Activated CD4-positive, alpha-beta T cell treated with anti-CD3 and anti-CD28 coated beads for 48 hours (primary cell): ENCODE measurements around the gene ZBTB12.
"Not testable (repeated sequence)": the region's sequence is repeated elsewhere in the genome, so short reads cannot be mapped to it uniquely, and the experiment has no call there.

ENCODE experiments used
- DNase-seq: peaks from one replicate; pipeline ENCODE4 v3.0.0-alpha.2; 2020

ZBTB12 gene, protein sequence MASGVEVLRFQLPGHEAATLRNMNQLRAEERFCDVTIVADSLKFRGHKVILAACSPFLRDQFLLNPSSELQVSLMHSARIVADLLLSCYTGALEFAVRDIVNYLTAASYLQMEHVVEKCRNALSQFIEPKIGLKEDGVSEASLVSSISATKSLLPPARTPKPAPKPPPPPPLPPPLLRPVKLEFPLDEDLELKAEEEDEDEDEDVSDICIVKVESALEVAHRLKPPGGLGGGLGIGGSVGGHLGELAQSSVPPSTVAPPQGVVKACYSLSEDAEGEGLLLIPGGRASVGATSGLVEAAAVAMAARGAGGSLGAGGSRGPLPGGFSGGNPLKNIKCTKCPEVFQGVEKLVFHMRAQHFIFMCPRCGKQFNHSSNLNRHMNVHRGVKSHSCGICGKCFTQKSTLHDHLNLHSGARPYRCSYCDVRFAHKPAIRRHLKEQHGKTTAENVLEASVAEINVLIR

DNA sequence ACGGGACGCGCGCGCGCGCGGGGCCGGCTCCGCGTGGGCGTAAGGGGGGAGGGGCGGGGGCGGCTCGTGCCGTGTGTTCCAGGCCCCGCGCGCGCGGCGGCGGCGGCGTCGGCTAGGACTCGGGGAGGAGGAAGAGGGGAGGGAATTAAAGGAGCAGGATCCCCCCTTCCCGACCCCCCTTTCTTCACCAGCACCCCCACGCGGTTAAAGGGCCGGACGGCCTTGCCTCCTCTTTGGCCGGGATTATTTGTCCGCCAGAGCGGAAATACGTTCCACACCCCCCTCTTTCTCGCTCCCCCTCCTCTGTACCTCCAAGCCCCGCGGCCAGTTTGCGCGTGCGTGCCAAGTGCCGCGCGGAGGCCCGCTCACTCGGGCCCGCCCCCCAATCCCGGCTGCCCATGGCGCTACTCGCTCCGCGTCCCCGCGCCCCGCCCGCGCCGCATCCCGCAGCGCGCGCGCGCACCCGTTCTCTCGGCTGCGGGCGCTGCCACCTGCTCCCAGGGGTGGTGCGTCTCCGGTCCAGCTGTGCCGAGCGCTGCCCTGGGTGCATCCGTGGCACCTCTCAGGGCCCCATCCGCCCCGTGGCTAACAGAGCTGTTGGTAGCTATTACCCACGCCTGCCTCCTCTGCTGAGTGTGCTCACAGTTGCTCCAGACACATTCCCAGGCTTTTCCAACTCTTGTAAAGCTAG lies at the start of gene ZBTB12:
TSS of gene ZBTB12 (minus strand) at position 134 of the 691 bp plus-strand sequence. CDS start 781 bp downstream, outside the sequence.
- DNase-seq, result peak; percentile 88

DNA sequence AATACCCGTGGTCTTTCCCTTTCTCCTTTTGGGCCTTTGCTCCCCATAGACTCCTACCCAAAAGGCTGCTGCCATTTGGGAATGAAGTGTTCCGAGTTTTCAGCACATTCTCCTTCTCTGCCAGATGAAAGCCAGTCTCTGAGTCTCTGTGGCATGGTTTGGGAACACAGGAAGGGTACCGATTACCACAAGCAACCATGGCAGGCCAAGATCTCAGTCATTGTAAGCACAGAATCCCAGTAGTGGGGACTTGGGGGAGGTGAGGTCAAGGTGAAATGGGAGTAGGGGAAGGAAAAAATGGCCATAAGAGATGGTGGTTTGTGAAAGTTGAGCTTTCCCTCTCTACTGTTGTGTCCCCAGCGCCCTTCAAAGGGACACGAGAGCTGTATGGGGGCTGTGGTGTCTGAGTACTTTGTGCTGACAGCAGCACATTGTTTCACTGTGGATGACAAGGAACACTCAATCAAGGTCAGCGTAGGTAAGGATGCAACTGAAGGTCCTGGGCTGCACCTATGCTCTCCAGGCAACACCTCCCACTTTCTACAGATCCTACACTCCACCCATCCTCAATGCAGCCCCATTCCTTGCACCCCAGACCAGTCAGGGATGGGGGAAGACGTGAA lies 48.2 kb upstream of the ZBTB12 start:
- DNase-seq, result no peak

DNA sequence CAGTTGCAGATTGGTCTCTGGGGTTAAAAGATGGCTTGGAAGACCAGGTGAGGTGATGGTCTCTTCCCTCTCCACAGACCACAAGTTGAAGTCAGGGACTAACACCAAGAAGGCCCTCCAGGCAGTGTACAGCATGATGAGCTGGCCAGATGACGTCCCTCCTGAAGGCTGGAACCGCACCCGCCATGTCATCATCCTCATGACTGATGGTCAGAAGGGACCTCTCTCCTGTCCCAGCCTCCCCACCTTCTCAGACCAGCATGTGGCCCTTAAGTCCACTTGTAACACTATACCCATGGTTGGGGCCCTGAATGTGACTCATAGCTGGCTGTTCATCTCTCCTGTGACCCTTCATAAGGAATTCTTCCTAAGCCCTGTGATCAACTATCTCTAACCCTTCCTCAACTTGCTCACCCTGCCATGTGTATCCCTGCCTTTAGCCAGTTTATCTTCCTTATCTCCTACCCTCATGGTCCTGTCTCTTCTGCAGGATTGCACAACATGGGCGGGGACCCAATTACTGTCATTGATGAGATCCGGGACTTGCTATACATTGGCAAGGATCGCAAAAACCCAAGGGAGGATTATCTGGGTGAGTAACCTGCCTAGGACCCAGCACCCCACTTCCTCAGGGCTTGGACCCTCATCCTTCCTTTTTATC lies 47.0 kb upstream of the ZBTB12 start:
- DNase-seq, result no peak

DNA sequence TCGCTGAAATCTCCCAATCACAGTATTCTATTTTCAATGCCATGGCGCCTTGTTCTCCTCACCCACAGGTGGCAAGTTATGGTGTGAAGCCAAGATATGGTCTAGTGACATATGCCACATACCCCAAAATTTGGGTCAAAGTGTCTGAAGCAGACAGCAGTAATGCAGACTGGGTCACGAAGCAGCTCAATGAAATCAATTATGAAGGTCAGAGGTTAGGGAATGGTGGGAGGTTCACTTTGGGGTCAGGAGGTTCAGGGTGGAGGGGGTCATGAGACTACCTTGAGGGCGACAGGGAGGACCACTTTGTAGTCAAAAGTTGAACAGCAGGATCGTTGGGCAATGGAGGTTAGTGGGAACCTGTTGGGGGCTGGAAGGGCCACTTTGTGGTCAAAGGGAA lies 46.4 kb upstream of the ZBTB12 start:
- DNase-seq, result no peak

DNA sequence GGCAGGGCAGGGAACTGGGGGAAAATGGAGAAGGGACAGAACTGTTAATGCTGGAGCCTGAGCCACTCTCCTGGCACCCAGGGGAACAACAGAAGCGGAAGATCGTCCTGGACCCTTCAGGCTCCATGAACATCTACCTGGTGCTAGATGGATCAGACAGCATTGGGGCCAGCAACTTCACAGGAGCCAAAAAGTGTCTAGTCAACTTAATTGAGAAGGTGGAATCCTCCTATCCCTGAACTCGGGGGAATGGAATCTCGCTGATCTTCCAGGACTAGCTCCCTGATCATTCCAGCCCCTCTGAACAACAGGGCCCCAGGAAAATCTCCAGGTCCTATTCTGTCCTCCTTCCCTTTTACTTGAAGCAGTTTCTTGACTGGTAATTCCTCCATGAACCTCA lies 46.0 kb upstream of the ZBTB12 start:
- no peak for DNase-seq

DNA sequence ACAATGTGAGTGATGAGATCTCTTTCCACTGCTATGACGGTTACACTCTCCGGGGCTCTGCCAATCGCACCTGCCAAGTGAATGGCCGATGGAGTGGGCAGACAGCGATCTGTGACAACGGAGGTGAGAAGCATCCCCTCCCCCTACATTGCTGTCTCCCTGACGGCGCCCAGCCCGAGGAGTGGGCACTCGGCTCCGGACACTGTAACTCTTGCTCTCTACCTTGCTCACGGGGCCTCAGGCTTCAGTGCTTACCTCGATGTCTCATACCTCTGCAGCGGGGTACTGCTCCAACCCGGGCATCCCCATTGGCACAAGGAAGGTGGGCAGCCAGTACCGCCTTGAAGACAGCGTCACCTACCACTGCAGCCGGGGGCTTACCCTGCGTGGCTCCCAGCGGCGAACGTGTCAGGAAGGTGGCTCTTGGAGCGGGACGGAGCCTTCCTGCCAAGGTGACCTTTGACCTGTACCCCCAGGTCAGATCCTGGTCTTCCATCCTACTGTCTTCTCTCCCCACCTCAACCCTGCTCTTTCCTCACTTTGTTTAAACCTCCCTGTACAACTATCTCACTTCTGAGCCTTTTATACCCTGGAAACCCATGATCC lies 45.3 kb upstream of the ZBTB12 start:
- no peak for DNase-seq

DNA sequence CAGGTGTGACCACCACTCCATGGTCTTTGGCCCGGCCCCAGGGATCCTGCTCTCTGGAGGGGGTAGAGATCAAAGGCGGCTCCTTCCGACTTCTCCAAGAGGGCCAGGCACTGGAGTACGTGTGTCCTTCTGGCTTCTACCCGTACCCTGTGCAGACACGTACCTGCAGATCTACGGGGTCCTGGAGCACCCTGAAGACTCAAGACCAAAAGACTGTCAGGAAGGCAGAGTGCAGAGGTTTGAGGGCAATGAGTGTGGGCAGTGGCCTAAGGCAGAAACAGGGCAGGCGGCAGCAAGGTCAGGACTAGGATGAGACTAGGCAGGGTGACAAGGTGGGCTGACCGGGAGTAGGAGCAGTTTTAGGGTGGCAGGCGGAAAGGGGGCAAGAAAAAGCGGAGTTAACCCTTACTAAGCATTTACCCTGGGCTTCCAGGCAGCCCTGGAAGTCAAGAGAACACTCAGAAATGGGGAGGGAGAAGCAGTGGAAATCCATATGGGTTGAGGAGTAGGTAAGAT lies 44.5 kb upstream of the ZBTB12 start:
- no peak for DNase-seq

DNA sequence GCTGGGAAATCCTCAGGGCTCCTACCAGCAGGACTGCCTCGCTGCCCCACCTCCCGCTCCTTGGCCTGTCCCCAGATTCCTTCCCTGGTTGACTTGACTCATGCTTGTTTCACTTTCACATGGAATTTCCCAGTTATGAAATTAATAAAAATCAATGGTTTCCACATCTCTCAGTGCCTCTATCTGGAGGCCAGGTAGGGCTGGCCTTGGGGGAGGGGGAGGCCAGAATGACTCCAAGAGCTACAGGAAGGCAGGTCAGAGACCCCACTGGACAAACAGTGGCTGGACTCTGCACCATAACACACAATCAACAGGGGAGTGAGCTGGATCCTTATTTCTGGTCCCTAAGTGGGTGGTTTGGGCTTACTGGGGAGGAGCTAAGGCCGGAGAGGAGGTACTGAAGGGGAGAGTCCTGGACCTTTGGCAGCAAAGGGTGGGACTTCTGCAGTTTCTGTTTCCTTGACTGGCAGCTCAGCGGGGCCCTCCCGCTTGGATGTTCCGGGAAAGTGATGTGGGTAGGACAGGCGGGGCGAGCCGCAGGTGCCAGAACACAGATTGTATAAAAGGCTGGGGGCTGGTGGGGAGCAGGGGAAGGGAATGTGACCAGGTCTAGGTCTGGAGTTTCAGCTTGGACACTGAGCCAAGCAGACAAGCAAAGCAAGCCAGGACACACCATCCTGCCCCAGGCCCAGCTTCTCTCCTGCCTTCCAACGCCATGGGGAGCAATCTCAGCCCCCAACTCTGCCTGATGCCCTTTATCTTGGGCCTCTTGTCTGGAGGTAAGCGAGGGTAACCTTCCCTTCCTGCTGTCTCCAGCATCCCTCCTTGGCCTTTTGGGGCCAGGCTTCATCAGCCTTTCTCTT lies 43.9 kb upstream of the ZBTB12 start, which contains the start of gene CFB:
TSS of gene CFB (plus strand) at position 589 of the 863 bp plus-strand sequence. CDS start at position 716, 127 bp downstream.
- DNase-seq, result peak; percentile 11

DNA sequence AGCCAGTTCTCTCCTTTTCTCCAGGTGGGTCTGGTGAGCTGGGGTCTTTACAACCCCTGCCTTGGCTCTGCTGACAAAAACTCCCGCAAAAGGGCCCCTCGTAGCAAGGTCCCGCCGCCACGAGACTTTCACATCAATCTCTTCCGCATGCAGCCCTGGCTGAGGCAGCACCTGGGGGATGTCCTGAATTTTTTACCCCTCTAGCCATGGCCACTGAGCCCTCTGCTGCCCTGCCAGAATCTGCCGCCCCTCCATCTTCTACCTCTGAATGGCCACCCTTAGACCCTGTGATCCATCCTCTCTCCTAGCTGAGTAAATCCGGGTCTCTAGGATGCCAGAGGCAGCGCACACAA lies 43.2 kb upstream of the ZBTB12 start:
- no peak for DNase-seq

DNA sequence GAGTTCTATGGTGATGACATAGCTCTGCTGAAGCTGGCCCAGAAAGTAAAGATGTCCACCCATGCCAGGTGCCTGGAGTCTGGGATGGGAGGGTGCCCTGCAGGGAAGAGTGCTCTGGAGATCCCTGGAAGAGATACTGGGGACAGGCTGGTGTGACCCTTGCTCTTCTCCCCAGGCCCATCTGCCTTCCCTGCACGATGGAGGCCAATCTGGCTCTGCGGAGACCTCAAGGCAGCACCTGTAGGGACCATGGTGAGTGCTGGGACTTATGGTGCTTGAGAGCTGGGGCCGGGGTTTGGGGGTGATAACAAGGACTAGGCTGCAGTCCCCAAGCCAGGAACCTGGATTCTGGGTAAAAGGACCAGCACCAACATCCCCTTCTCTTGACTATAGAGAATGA lies 41.9 kb upstream of the ZBTB12 start:
- no peak for DNase-seq

DNA sequence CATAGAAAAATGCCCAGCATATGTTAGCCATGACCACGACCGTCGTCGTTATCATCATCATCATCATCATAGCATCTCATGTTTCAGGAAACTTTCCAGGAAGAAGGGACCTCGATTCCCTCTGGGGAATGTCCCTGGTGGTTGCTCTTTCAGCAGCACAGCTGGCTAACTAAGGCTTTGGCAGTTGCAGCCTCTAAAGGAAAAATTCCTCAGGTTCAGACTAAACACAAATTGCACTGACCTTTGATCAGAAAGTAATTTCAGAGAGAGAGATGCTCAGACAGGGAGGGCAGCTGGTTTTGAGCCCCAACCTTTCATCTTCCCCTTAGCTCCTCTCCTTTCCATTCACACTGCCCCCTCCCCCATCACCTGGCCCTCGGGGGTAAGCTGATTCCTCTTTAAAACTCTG lies 38.4 kb upstream of the ZBTB12 start:
- DNase-seq, result no peak

DNA sequence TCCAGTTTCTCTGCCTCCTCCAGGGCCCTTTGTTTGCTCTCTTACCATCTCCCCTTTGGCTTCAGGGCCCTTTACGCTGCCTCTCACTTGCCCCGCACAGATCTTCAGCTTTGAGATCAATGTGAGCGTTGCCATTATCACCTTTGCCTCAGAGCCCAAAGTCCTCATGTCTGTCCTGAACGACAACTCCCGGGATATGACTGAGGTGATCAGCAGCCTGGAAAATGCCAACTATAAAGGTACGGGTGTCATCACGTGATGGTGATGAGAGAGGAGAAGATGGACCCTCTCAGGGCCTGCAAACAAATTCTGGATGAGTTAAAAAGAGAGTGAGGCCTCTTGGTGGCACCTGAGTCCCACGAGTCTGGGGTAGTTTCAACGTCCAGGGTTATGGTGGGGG lies 33.9 kb upstream of the ZBTB12 start:
- no peak for DNase-seq

DNA sequence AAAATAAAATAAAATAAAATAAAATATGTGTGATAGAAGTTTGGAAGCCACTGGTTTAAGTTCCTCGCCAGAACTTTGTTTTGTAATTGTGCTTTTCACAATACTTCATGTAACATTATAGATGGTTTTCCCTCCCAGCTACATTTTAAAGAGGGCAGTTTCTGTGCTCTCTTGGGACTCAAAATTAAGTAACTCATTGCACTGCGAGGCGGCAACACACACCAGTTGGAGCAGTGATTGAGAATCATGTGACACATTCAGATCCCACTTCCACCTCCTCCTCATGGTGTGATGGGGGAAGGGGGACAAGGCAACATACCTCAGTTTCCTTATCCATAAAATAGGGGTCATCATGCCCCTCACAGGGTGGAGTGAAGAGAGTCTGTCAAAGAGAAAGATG lies 33.1 kb upstream of the ZBTB12 start:
- DNase-seq, result no peak

DNA sequence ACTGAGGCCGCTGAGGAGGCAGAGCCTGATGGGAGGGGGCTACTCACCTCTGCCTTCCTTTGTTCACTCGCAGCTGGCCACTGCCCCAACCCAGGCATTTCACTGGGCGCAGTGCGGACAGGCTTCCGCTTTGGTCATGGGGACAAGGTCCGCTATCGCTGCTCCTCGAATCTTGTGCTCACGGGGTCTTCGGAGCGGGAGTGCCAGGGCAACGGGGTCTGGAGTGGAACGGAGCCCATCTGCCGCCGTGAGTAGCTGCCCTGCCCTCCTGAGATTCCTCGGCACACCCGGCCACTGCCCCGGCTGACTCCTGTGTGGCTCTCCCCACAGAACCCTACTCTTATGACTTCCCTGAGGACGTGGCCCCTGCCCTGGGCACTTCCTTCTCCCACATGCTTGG lies 31.7 kb upstream of the ZBTB12 start:
- no peak for DNase-seq

DNA sequence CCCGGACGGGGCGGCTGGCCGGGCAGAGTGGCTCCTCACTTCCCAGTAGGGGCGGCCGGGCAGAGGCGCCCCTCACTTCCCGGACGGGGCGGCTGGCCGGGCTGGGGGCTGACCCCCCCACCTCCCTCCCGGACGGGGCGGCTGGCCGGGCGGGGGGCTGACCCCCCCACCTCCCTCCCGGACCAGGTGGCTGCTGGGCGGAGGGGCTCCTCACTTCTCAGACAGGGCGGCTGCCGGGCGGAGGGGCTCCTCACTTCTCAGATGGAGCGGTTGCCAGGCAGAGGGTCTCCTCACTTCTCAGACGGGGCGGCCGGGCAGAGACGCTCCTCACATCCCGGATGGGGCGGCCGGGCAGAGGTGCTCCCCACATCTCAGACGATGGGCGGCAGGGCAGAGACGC lies 30.3 kb upstream of the ZBTB12 start:
- DNase-seq, result not testable (repeated sequence)

DNA sequence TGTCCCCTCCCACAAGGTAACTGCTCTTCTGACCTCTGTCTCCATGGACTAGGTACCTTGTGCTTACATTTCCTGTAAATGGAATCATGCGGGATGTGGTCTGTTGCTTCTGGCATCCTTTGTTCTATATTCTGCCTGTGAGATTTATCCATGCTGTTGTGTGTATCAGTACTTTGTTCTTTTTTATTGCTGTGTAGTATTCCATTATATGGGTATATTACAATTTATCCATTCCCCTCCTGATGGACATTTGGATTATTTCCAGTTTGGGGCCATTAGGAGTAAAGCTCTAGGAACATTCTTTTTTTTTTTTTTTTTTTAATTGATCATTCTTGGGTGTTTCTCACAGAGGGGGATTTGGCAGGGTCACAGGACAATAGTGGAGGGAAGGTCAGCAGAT lies 29.1 kb upstream of the ZBTB12 start:
- DNase-seq, result no peak

DNA sequence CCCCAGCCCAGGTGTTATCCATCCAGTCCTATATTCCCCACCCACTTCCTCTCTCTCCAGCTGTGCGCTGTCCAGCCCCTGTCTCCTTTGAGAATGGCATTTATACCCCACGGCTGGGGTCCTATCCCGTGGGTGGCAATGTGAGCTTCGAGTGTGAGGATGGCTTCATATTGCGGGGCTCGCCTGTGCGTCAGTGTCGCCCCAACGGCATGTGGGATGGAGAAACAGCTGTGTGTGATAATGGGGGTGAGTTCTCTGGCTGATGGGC lies 26.7 kb upstream of the ZBTB12 start:
- DNase-seq, result no peak

DNA sequence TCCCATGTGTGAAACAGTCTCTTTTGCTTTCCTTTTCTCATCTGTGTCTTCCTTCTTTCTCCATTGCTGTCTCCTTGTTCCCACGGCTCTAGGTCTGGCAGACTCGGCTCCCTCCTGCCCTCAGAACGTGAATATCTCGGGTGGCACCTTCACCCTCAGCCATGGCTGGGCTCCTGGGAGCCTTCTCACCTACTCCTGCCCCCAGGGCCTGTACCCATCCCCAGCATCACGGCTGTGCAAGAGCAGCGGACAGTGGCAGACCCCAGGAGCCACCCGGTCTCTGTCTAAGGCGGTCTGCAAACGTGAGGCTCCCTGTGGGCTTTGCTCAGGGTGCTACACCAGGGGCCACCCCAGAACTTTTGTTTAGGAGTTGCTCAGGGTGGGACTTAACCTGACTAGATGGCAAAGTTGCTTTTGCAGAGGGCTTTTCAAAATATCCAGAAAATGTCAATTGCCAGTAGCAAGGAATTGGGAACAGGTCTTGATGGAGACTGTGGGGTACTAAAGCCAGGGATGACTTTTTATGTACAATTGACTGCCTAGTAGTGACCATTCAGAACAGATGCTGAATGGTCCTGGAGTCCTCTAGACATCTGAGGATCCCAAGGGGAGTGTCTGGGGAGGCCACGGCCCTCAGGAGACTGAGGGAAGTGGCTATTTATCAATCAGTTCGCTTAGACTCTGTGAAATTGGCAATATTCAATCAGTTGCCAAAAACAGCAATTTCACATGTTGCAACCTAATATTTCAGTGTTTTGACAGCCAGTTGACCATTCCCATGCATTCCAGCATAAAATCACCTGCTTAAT lies 26.2 kb upstream of the ZBTB12 start:
- DNase-seq, result no peak

DNA sequence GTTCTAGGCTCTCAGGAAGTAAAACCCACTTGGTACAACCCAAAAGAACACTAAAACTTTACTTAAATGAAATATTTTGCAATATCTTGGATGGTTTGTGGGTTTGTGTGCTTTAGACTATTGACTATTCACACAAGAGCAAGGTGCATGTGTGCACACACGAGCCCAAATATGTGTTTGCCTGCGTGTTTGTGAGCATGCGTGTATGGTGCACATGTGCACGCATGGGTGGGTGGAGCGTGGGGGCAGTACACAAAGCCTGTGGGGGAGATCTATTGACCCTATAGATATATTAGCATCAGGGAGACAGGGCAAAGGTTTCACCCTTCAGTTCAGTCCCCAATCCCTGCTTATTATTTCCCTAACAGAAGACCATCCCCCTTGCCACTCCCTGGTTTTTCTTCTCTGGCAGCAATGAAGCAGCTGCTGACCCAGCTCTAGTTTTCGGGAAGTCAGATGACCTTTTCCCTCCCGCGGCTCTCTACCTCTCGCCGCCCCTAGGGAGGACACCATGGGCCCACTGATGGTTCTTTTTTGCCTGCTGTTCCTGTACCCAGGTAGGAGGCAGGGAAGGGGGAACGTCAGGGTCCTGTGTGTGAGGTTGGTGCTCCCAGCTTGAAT lies 25.5 kb upstream of the ZBTB12 start, which contains the start of gene C2:
TSS of gene C2 (plus strand) at position 476 of the 621 bp plus-strand sequence. CDS start at position 512, 36 bp downstream.
- no peak for DNase-seq

DNA sequence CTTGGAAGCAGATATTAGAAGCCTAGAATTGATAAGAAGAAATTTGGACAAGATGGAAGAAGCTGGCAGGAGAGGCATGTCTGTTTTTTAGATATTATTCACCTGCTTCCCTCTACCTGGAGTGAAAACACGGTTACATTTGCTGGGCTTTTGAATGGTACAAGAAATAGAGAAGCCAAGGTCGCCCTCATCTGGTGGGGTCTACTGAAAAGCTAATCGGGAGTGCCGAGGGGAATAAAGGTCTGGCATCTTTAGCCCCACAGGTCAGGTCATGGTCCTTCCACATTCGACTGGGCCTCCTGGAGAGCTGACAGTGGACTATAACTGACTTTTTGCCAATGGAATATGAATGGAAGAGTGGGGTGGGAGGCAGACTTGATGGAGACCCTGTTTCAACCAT lies 21.1 kb upstream of the ZBTB12 start:
- peak; percentile 48 for DNase-seq
